DLD1 (cell line): ENCODE measurements around the gene STXBP4.

Experiments used
- in situ Hi-C: cut with HindIII; loops from 2 replicates; pipeline ENCODE4 v1.10.0; 2017; ENCODE audit warnings: low sequenced_read_pairs

The STXBP4 gene, protein sequence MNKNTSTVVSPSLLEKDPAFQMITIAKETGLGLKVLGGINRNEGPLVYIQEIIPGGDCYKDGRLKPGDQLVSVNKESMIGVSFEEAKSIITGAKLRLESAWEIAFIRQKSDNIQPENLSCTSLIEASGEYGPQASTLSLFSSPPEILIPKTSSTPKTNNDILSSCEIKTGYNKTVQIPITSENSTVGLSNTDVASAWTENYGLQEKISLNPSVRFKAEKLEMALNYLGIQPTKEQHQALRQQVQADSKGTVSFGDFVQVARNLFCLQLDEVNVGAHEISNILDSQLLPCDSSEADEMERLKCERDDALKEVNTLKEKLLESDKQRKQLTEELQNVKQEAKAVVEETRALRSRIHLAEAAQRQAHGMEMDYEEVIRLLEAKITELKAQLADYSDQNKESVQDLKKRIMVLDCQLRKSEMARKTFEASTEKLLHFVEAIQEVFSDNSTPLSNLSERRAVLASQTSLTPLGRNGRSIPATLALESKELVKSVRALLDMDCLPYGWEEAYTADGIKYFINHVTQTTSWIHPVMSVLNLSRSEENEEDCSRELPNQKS

GRCh38 chr17:54968262-54968987 lies at the start of gene STXBP4, which contains the start of gene COX11:
STXBP4 (plus strand) TSS chr17:54968765; CDS start chr17:54986220, 17,455 bp downstream.
COX11 (minus strand) TSS chr17:54968654; CDS start chr17:54968646, 8 bp downstream.
- in situ Hi-C loops = no loop called here

- in situ Hi-C loops = no loop called here
Measured at GRCh38 chr17:54919425-54919824, 49.1 kb upstream of the STXBP4 start.

GRCh38 chr17:54920819-54921218 lies 47.7 kb upstream of the STXBP4 start:
- in situ Hi-C loops = no loop called here

DNA sequence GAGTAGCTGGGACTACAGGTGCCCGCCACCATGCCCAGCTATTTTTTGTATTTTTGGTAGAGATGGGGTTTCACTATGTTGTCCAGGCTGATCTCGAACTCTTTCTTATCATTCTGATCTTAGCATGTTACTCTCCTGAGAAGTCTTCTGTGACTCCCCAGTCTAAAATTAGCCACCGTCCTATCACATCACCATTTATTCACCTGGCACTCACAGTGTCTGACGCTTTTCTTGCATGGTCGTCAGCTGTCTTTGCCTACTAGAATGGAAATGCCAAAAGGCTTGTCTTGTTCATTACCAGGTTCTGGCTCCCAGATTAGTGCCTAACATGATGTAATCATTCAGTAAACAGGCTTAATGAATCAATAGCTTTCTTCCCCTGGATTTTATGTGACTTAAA lies 44.2 kb upstream of the STXBP4 start:
- in situ Hi-C loops = no loop called here

- in situ Hi-C loops = no loop called here
Measured at GRCh38 chr17:54927525-54927924, 41.0 kb upstream of the STXBP4 start.

- in situ Hi-C loops = no loop called here
Measured at GRCh38 chr17:54932711-54933110, 35.9 kb upstream of the STXBP4 start.

GRCh38 chr17:54933921-54934320 lies 34.6 kb upstream of the STXBP4 start:
- in situ Hi-C loops = no loop called here

DNA sequence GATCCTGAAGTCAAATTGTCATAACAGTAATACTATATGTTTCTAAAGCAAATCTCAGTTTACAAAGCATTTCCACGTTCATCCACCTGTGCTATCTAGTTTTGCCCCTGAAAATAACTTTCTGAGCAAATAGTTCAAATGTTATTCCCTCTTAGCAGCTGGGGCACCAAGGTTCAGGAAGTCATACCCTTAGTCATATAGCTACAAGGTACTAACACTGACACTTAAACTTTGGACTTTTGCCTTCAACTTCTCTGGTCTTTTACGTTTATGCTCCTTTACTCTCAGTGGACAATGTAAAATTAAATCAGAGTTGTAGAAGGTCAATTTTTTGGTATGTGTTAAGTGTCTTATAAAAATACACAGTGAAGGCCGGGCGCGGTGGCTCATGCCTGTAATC lies 33.1 kb upstream of the STXBP4 start:
- in situ Hi-C loops = no loop called here

DNA sequence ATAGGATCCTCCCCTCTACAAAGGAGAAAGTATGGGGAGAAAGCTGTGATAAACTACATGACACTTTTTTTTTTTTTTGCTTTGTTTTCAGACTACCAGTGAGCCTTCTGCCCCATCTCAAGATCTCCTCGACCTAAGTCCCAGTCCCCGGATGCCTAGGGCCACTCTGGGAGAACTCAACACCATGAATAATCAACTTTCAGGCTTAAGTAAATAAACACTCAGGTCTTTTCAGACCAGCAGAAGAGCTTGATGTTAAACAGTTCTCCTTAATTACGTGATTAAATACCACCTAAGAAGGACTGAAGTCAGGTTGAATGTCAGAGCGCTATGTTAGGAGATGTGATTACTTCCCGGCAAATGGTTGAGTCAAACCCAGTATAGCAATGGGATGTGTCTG lies 31.5 kb upstream of the STXBP4 start:
- in situ Hi-C loops = no loop called here

DNA sequence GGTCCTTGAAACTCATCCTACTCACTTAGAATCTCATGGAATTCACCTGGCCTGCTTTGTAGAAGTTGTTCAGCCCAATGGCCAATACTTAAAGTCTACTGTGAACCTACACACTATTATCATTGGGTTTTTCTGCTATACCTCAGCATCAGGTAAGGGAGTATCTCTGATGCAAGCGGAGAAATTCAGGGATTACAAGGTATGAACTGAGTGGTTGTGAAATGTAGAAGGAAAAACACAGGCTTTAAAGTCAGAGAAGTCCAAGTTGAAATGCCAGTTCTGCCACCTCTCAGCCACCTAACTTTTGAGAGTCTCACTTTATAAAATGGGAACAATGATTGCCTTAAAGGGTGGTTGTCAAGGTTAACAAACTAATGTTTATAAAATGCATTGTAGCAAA lies 31.1 kb upstream of the STXBP4 start:
- in situ Hi-C loops = no loop called here

DNA sequence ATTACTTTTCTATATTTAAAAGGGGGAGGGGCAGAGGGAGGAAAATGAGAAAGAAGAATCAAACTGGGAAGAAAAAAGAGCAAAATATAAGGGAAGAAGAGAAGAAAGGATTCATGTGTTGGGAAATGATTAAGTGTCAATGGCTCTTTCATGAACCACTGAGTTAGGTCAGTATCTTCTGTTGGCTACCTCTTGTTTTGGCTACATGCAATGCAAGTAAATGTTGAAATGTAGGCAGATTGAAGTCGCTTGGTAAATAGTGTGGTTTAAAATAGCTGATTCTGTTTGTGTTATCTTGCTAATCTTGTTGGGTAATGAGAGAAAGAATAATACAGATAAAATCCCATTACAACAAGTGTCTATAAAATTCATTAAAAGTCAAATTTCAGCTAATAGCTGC lies 27.3 kb upstream of the STXBP4 start:
- in situ Hi-C loops = no loop called here

- in situ Hi-C loops = no loop called here
Measured at GRCh38 chr17:54944796-54945195, 23.8 kb upstream of the STXBP4 start.

DNA sequence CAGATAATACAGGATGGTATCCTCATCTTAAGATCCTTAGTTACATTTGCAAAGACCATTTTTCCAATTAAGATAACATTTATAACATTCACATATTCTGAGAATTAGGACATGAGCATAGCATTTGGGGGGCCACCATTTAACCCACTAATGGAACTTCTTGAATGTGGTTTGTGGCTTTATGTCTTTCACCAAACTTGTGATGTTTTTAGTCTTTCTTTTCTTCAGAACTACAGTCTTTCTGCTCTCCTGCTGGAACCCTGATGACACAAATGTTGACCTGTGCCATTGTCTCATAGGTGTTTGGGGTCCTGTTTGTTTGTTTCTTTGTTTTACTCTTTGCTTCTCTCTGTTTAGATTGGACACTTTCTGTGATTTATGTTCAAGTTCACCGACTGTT lies 23.3 kb upstream of the STXBP4 start:
- in situ Hi-C loops = no loop called here

- in situ Hi-C loops = no loop called here
Measured at GRCh38 chr17:54945671-54946070, 22.9 kb upstream of the STXBP4 start.

GRCh38 chr17:54947396-54947795 lies 21.2 kb upstream of the STXBP4 start:
- in situ Hi-C loops = no loop called here

GRCh38 chr17:54948380-54948779 lies 20.2 kb upstream of the STXBP4 start:
- in situ Hi-C loops = no loop called here

DNA sequence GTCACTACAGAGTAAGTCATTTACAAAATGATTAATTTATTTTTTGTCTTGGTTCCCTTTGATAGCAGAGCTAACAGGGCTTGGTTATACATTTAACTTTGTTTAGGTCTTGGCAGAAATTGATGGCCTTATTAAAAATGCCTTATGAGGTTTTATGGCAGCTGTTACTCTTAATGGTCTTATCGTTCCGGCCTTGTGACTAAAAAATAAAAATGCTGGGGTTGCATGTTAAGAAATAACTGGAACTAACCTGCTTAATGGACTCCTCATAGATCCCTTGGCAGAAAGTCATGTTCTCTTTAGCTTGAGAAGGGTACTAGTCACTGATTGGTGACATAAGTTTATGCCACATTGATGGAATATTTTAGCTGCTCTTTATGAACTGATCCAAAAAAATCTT lies 18.4 kb upstream of the STXBP4 start:
- in situ Hi-C loops = no loop called here

- in situ Hi-C loops = no loop called here
Measured at GRCh38 chr17:54951286-54951685, 17.3 kb upstream of the STXBP4 start.

- in situ Hi-C loops = no loop called here
Measured at GRCh38 chr17:54956791-54957190, 11.8 kb upstream of the STXBP4 start.

DNA sequence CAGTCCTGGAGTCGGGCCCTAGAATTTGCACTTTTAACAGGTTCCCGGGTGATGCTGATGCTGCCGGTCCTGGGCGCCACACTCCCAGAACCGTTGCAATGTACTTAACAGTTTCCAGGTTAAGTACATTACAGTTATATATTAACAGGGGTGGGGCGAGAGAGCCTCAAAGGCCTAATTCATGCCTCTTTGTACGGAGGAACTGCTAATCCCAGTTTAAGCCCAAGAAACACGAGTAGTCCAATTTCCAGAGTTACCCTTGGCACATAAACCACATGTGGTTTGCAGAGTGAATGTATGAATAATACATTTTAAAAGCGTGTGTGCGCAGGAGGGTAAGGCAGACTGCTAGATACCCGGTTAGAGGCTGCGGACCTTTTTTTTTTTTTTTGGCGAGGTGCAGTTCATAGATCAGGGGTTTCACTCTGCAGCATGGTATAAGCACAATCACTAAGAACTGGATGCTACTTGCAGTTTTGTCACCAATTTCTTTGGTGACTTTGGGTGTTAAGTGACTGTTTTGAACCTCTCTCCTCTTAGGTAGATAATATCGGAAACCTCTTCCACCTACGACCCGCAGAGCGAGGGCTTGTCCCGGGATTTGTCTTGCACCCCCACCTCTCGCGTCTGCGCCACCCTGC lies 824 bp upstream of the STXBP4 start:
- in situ Hi-C loops = no loop called here

GRCh38 chr17:54968988-54969332 lies 395 bp downstream of the STXBP4 start:
- in situ Hi-C loops = no loop called here
